PC-9 (cell line): ENCODE data around the gene SNF8. TPM values are rescaled to one million over a fixed set of nuclear protein-coding genes. Genes with fewer than 3 reads are reported as not detected.

Source experiments
- BruUV-seq: library from RNA; stranded (reverse); fragments of 400-500 nt; replicated peaks from 2 replicates; lab custom pipeline; 2021; lab: Mats Ljungman, UMichigan
- CTCF ChIA-PET: fragments of 300-600 bp; sonication (Branson Sonifier 250); formaldehyde crosslinking; loops from one replicate; lab custom pipeline; 2022; ENCODE audit warnings: antibody characterized with exemption; lab: Charles Lee
- POLR2A ChIA-PET: fragments of 300-600 bp; sonication (Branson Sonifier 250); formaldehyde crosslinking; loops from one replicate; lab custom pipeline; 2022; ENCODE audit warnings: antibody characterized with exemption; ENCODE audit not compliant: unreplicated experiment; lab: Charles Lee
- DNase-seq, 2 experiments: peaks; one replicate each; pipeline versions ENCODE4 v3.0.0 to v3.0.0-alpha.2; 2015 to 2022; ENCODE audit warnings: mixed read lengths in 1 of 2
- H2AFZ ChIP-seq: fragments of 200-600 bp; sonication (generic); 2 replicates; pipeline ENCODE4 v1.8.1; 2017; ENCODE audit warnings: antibody characterized with exemption
- H3F3A ChIP-seq: fragments of 200-600 bp; sonication (generic); 2 replicates; pipeline ENCODE4 v1.8.1; 2017; ENCODE audit warnings: antibody characterized with exemption, mild to moderate bottlenecking, low read depth; ENCODE audit not compliant: insufficient read depth
- H3K27ac ChIP-seq: fragments of 200-600 bp; sonication (generic); 2 replicates; pipeline ENCODE4 v1.6.1; 2016; ENCODE audit warnings: mixed run types
- H3K27me3 ChIP-seq: fragments of 200-600 bp; sonication (generic); 2 replicates; pipeline ENCODE4 v1.6.1; 2016; ENCODE audit warnings: low read depth, mixed run types; ENCODE audit not compliant: insufficient read depth
- H3K36me3 ChIP-seq: fragments of 200-600 bp; sonication (generic); 2 replicates; pipeline ENCODE4 v1.6.1; 2016; ENCODE audit warnings: low read depth, mixed run types
- H3K4me1 ChIP-seq: fragments of 200-600 bp; sonication (generic); replicated peaks from 2 replicates; pipeline ENCODE4 v1.6.1; 2016; ENCODE audit warnings: mixed run types; ENCODE audit not compliant: insufficient read depth
- H3K4me2 ChIP-seq: fragments of 200-600 bp; sonication (generic); 2 replicates; pipeline ENCODE4 v1.6.1; 2017; ENCODE audit warnings: mixed run types
- H3K4me3 ChIP-seq: fragments of 200-600 bp; sonication (generic); 2 replicates; pipeline ENCODE4 v1.6.1; 2016; ENCODE audit warnings: mixed run types
- H3K79me2 ChIP-seq: fragments of 200-600 bp; sonication (generic); 2 replicates; pipeline ENCODE4 v1.6.1; 2017; ENCODE audit warnings: low read depth, mixed run types
- H3K9me2 ChIP-seq: fragments of 200-600 bp; sonication (generic); 2 replicates; pipeline ENCODE4 v1.8.1; 2017; ENCODE audit warnings: mild to moderate bottlenecking; ENCODE audit not compliant: insufficient read depth
- H3K9me3 ChIP-seq: fragments of 200-600 bp; sonication (generic); 2 replicates; pipeline ENCODE4 v1.8.1; 2016; ENCODE audit warnings: low read depth; ENCODE audit not compliant: insufficient read depth
- H4K20me1 ChIP-seq: fragments of 200-600 bp; sonication (generic); 2 replicates; pipeline ENCODE4 v1.8.1; 2017; ENCODE audit not compliant: insufficient read depth
- CTCF ChIP-seq: fragments of 200-600 bp; sonication (generic); conservative IDR thresholded peaks from 2 replicates; pipeline ENCODE4 v1.6.1; 2017; ENCODE audit warnings: mixed run types, antibody characterized with exemption, mild to moderate bottlenecking, moderate library complexity
- EZH2 ChIP-seq: fragments of 200-600 bp; sonication (generic); IDR thresholded peaks from 2 replicates; pipeline ENCODE4 v1.8.0; 2017; ENCODE audit warnings: antibody characterized with exemption, low read depth
- intact Hi-C: fragments of 100-400 bp; cut with micrococcal nuclease; formaldehyde crosslinking; loops from one replicate; pipeline ENCODE4 v1.10.0; 2022; ENCODE audit not compliant: unreplicated experiment
- total RNA-seq: library from RNA; stranded (reverse); gene quantifications from 2 replicates; pipeline ENCODE4 v1.2.3, GENCODE V29; 2021

Gene SNF8
- total RNA-seq, 1 experiment from 2014 or later, result 103 TPM

- no peak overlapping the region for H2AFZ ChIP-seq
- H3K79me2 ChIP-seq, result peaks cover 22% of the 10 kb centered on the region
- H4K20me1 ChIP-seq, result no peaks in the 10 kb centered on the region
- H3K36me3 ChIP-seq, result no peaks in the 10 kb centered on the region
- intact Hi-C loops, result loop anchor here (10.0 kb wide), 1 partner anchor 305 kb away; no protein-coding TSS in a partner anchor
- CTCF ChIA-PET, result no interaction called here
- no peak for DNase-seq
- H3K4me1 ChIP-seq, result peaks cover 9% of the 10 kb centered on the region
- TF ChIP-seq CTCF (no peak), EZH2 (no peak)
- no peaks in the 10 kb centered on the region for H3K27me3 ChIP-seq
- H3K27ac ChIP-seq, result no peak overlapping the region
- no peak overlapping the region for H3K4me3 ChIP-seq
- peaks cover 8% of the 10 kb centered on the region; the same call in 1 of the 2 replicates for H3F3A ChIP-seq
- POLR2A ChIA-PET, result no interaction called here
- H3K9me3 ChIP-seq, result no peaks in the 10 kb centered on the region
- no TSS peak for BruUV-seq
- no peaks in the 10 kb centered on the region for H3K9me2 ChIP-seq
- H3K4me2 ChIP-seq, result no peak overlapping the region
Measured at GRCh38 chr17:48890086-48890485, 54.6 kb downstream of the SNF8 start.

GRCh38 chr17:48883171-48883570, 61.5 kb downstream of the SNF8 start:
- no peak overlapping the region for H2AFZ ChIP-seq
- no TSS peak for BruUV-seq
- ChIA-PET CTCF (interaction anchor here (0.5 to 0.6 kb wide), 3 partner anchors 58 to 279 kb away, joined by 3 to 17 read pairs (median 4); no protein-coding TSS in a partner anchor), POLR2A (no interaction called here)
- no peaks in the 10 kb centered on the region; the same call in 1 of the 2 replicates for H3K4me1 ChIP-seq
- no peaks in the 10 kb centered on the region for H3K9me3 ChIP-seq
- H3K79me2 ChIP-seq, result no peaks in the 10 kb centered on the region
- TF ChIP-seq CTCF (no peak), EZH2 (no peak)
- no peaks in the 10 kb centered on the region for H4K20me1 ChIP-seq
- intact Hi-C loops, result no loop called here
- H3K27me3 ChIP-seq, result no peaks in the 10 kb centered on the region
- H3K9me2 ChIP-seq, result no peaks in the 10 kb centered on the region
- H3K4me3 ChIP-seq, result no peak overlapping the region
- H3K36me3 ChIP-seq, result no peaks in the 10 kb centered on the region
- H3F3A ChIP-seq, result no peaks in the 10 kb centered on the region
- DNase-seq, result no peak
- no peak overlapping the region for H3K4me2 ChIP-seq
- no peak overlapping the region for H3K27ac ChIP-seq

- no peaks in the 10 kb centered on the region for H4K20me1 ChIP-seq
- intact Hi-C loops, result no loop called here
- no peak overlapping the region for H2AFZ ChIP-seq
- ChIA-PET POLR2A (no interaction called here), CTCF (interaction anchor here (0.6 kb wide), 1 partner anchor 156 kb away, joined by 5 read pairs; no protein-coding TSS in a partner anchor)
- no peak overlapping the region for H3K4me3 ChIP-seq
- no peaks in the 10 kb centered on the region for H3K9me3 ChIP-seq
- DNase-seq, result no peak
- TF ChIP-seq CTCF (no peak), EZH2 (no peak)
- no peaks in the 10 kb centered on the region for H3K36me3 ChIP-seq
- H3K4me1 ChIP-seq, result no peaks in the 10 kb centered on the region; the same call in 1 of the 2 replicates
- H3K9me2 ChIP-seq, result no peaks in the 10 kb centered on the region
- H3K27ac ChIP-seq, result no peak overlapping the region
- 0 out of 2 replicates have a peak, but pooled peaks cover 4% of the 10 kb centered on the region for H3K27me3 ChIP-seq
- no peaks in the 10 kb centered on the region for H3K79me2 ChIP-seq
- BruUV-seq, result no TSS peak
- H3K4me2 ChIP-seq, result no peak overlapping the region
- no peaks in the 10 kb centered on the region for H3F3A ChIP-seq
Measured at GRCh38 chr17:48882272-48882671, 62.4 kb downstream of the SNF8 start.

Other genes starting within 250 kb of the SNF8 start
- gene PRAC1, start 222.3 kb downstream of the SNF8 start, total RNA-seq, result not detected in 2 replicates
- gene PRAC2, start 221.7 kb downstream of the SNF8 start, total RNA-seq, result not detected in 2 replicates
- gene HOXB13, start 216.1 kb downstream of the SNF8 start, total RNA-seq, result 0.15 TPM in 1 of 2 replicates, not detected in the other
- not detected in 2 replicates for gene TTLL6, start 127.6 kb downstream of the SNF8 start, total RNA-seq
- gene CALCOCO2, start 113.8 kb downstream of the SNF8 start, total RNA-seq, result 82.9 and 95.9 TPM in 2 replicates
- gene ATP5MC1, start 52.1 kb downstream of the SNF8 start, total RNA-seq, result 62.7 and 71.2 TPM in 2 replicates
- 99.4 and 100.0 TPM in 2 replicates for gene UBE2Z, start 36.4 kb downstream of the SNF8 start, total RNA-seq
- not detected in 2 replicates for gene GIP, start 23.8 kb upstream of the SNF8 start, total RNA-seq
- 56.5 and 57.4 TPM in 2 replicates for gene IGF2BP1, start 52.5 kb upstream of the SNF8 start, total RNA-seq
- gene B4GALNT2, start 187.9 kb upstream of the SNF8 start, total RNA-seq, result 0.10 TPM in 1 of 2 replicates, not detected in the other